HUES64 (cell line): Measurements from ENCODE around the gene MAST2.
"Not testable (repeated sequence)": the region's sequence is repeated elsewhere in the genome, so short reads cannot be mapped to it uniquely, and the experiment has no call there.

Source experiments
- H3K27ac ChIP-seq: 2 replicates; pipeline ENCODE4 v1.7.0; 2013; ENCODE audit warnings: low read depth, low read length, inconsistent platforms
- H3K27me3 ChIP-seq: 2 replicates; pipeline ENCODE4 v1.6.1; 2013; ENCODE audit warnings: mild to moderate bottlenecking, low read length; ENCODE audit not compliant: insufficient read depth
- H3K36me3 ChIP-seq: 2 replicates; pipeline ENCODE4 v1.6.1; 2013; ENCODE audit warnings: mild to moderate bottlenecking, low read length; ENCODE audit not compliant: insufficient read depth
- H3K4me1 ChIP-seq: 2 replicates; pipeline ENCODE4 v1.6.1; 2013; ENCODE audit warnings: mild to moderate bottlenecking, low read length, moderate library complexity; ENCODE audit not compliant: insufficient read depth
- H3K4me3 ChIP-seq: 2 replicates; pipeline ENCODE4 v1.5.1; 2013; ENCODE audit warnings: mild to moderate bottlenecking, low read length, moderate library complexity
- H3K9ac ChIP-seq: 2 replicates; pipeline ENCODE4 v1.6.1; 2013; ENCODE audit warnings: mild to moderate bottlenecking, low read depth, low read length
- H3K9me3 ChIP-seq: 2 replicates; pipeline ENCODE4 v1.6.1; 2013; ENCODE audit warnings: low read depth, low read length; ENCODE audit not compliant: insufficient read depth
- WGBS: fragments of 150-250, 120-280 bp; methylation state at CpG from one replicate; pipeline ENCODE4 v1.1.7; 2013; ENCODE audit warnings: missing lambda C conversion rate; 5-methylcytosine and 5-hydroxymethylcytosine counted together

The MAST2 gene

GRCh38 chr1:45792744-45793143 lies 10.7 kb upstream of the MAST2 start:
- Histone ChIP-seq H3K27ac (no peak overlapping the region), H3K27me3 (peaks cover 14% of the 10 kb centered on the region; the same call in 1 of the 2 replicates), H3K36me3 (no peaks in the 10 kb centered on the region), H3K4me3 (no peak overlapping the region), H3K9me3 (no peaks in the 10 kb centered on the region), H3K9ac (no peak overlapping the region), H3K4me1 (no peaks in the 10 kb centered on the region)
- WGBS = 91% methylated on average over 4 of the region's 4 CpGs

DNA sequence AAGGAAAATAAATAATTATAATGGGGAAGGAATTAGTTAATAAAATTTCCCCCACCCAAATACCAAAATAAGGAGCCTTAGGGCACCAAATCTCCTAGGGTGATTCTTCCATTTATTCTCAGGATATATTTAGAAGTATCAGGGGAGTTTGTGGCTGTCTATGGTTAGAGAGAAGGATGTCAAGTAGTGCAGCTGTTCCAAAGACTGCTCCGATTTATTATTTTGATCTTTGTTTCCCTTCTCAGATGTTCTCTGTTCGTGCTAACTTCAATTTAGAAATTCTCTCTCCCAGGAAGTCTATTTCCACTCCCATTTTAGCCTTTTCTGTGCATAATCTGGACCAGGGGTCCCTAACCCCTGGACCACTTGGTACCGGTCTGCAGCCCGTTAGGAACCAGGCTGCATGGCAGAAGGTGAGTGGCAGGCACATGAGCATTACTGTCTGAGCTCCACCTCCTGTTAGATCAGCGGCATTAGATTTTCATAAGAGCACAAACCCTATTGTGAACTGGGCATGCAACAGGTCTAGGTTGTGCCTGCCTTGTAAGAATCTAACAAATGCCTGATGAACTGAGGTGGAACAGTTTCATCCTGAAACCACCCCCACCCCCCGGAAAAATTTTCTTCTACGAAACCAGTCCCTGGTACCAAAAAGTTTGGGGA lies 9.3 kb upstream of the MAST2 start:
- H3K4me1 ChIP-seq = no peaks in the 10 kb centered on the region
- no peak overlapping the region for H3K9ac ChIP-seq
- no peak overlapping the region for H3K27ac ChIP-seq
- no peak overlapping the region for H3K4me3 ChIP-seq
- no peaks in the 10 kb centered on the region for H3K36me3 ChIP-seq
- WGBS = 91% methylated on average over 7 of the region's 7 CpGs
- H3K9me3 ChIP-seq = no peaks in the 10 kb centered on the region
- H3K27me3 ChIP-seq = peaks cover 24% of the 10 kb centered on the region; the same call in 1 of the 2 replicates

- no peaks in the 10 kb centered on the region for H3K36me3 ChIP-seq
- H3K27ac ChIP-seq = no peak overlapping the region
- peaks cover 40% of the 10 kb centered on the region; the same call in 1 of the 2 replicates for H3K27me3 ChIP-seq
- 86% methylated on average over 1 of the region's 2 CpGs for WGBS
- H3K4me3 ChIP-seq = no peak overlapping the region
- no peaks in the 10 kb centered on the region for H3K9me3 ChIP-seq
- H3K9ac ChIP-seq = no peak overlapping the region
- no peaks in the 10 kb centered on the region for H3K4me1 ChIP-seq
These were observed 7.0 kb upstream of the MAST2 start for GRCh38 chr1:45796381-45796780.

GRCh38 chr1:45796946-45797345 lies 6.5 kb upstream of the MAST2 start:
- Histone ChIP-seq H3K36me3 (no peaks in the 10 kb centered on the region), H3K4me1 (no peaks in the 10 kb centered on the region), H3K9me3 (no peaks in the 10 kb centered on the region), H3K4me3 (no peak overlapping the region), H3K27me3 (peaks cover 42% of the 10 kb centered on the region; the same call in 1 of the 2 replicates), H3K27ac (no peak overlapping the region), H3K9ac (no peak overlapping the region)
- 79% methylated on average over 9 of the region's 9 CpGs for WGBS

GRCh38 chr1:45800899-45801298 lies 2.5 kb upstream of the MAST2 start:
- Histone ChIP-seq H3K4me1 (peaks cover 14% of the 10 kb centered on the region), H3K36me3 (peaks cover under 1% of the 10 kb centered on the region; the same call in 1 of the 2 replicates), H3K27me3 (peaks cover 40% of the 10 kb centered on the region; the same call in 1 of the 2 replicates), H3K9ac (no peak overlapping the region), H3K4me3 (no peak overlapping the region), H3K9me3 (no peaks in the 10 kb centered on the region), H3K27ac (no peak overlapping the region)
- 92% methylated on average over 4 of the region's 4 CpGs for WGBS

- WGBS = 56% methylated on average over 11 of the region's 11 CpGs
- Histone ChIP-seq H3K27ac (peak overlapping the region; percentile 36; the same call in 1 of the 2 replicates), H3K27me3 (peaks cover 37% of the 10 kb centered on the region; the same call in 1 of the 2 replicates), H3K36me3 (peaks cover 16% of the 10 kb centered on the region; the same call in 1 of the 2 replicates), H3K9ac (peak overlapping the region; percentile 66; the same call in 1 of the 2 replicates), H3K4me3 (peak overlapping the region; percentile 76), H3K9me3 (no peaks in the 10 kb centered on the region), H3K4me1 (peaks cover 14% of the 10 kb centered on the region)
These were observed 791 bp upstream of the MAST2 start for GRCh38 chr1:45802343-45803298.

- WGBS = under 1% methylated on average over 34 of the region's 60 CpGs
- Histone ChIP-seq H3K4me1 (peaks cover 14% of the 10 kb centered on the region), H3K36me3 (peaks cover 26% of the 10 kb centered on the region), H3K4me3 (peak overlapping the region; percentile 76), H3K27me3 (peaks cover 26% of the 10 kb centered on the region; the same call in 1 of the 2 replicates), H3K27ac (peak overlapping the region; percentile 66; the same call in 1 of the 2 replicates), H3K9ac (peak overlapping the region; percentile 82)
- H3K9me3 ChIP-seq = not testable (repeated sequence)
These were observed 613 bp downstream of the MAST2 start for GRCh38 chr1:45803781-45804668.

DNA sequence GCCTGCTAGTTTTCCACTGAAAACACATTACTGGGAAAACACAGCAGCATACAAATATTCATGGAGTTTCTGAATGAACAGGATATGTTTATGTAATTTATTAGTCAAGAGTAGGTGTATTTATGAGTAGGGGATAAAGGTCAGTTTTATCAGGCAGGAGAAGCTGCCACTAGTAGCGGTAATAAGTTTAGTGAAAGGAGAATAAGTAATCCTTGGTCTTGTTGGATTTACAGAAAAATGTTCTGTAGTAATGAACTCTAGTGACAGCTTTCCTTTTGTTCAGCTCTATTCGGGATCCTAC lies 1.2 kb downstream of the MAST2 start:
- Histone ChIP-seq H3K9ac (peak overlapping the region; percentile 69; the same call in 1 of the 2 replicates), H3K4me3 (peak overlapping the region; percentile 76), H3K4me1 (peaks cover 14% of the 10 kb centered on the region), H3K27ac (no peak overlapping the region), H3K9me3 (no peaks in the 10 kb centered on the region), H3K27me3 (peaks cover 22% of the 10 kb centered on the region; the same call in 1 of the 2 replicates), H3K36me3 (peaks cover 28% of the 10 kb centered on the region)
- WGBS = 35% methylated on average over 2 of the region's 2 CpGs

DNA sequence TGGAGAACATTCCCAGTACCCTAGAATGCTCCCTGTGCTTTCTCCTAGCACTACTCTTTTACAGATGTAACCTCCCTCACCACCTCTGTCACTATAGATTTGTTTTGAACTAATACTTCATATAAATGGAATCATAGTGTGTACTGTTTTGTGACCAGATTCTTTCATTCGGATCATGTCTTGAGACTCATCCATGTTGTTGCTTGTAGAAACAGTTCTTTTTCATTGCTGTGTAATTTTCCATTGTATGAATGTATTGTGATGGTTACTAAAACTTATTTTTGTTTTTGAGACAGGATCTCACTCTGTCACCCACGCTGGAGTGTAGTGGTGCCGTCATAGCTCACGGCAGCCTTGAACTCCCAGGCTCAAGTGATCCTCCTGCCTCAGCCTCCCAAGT lies 2.7 kb downstream of the MAST2 start:
- Histone ChIP-seq H3K36me3 (peaks cover 29% of the 10 kb centered on the region), H3K9ac (no peak overlapping the region), H3K27me3 (peaks cover 11% of the 10 kb centered on the region; the same call in 1 of the 2 replicates), H3K4me1 (peaks cover 14% of the 10 kb centered on the region), H3K4me3 (no peak overlapping the region), H3K27ac (no peak overlapping the region), H3K9me3 (no peaks in the 10 kb centered on the region)
- WGBS = 97% methylated on average over 4 of the region's 4 CpGs

DNA sequence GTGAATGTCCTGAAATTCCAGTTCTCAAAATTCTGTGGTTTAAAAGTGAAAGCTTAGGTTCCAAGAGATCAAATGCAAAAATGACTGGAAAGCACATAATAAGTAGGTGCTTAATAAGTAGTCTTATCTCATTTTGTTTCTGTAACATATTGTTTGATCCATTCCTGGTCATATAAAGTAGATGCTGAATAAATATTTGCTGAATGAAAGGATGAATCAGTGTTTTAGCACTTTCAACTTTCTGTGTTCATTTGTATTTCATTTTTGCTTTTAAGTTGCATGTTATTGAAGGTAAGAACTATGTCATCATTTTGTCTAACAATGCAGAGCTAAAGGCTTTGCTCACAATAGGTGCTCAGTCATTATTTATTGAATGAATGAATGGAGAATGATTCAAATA lies 6.3 kb downstream of the MAST2 start:
- no peaks in the 10 kb centered on the region; the same call in 1 of the 2 replicates for H3K27me3 ChIP-seq
- no peaks in the 10 kb centered on the region for H3K9me3 ChIP-seq
- no peak overlapping the region for H3K27ac ChIP-seq
- peaks cover under 1% of the 10 kb centered on the region; the same call in 1 of the 2 replicates for H3K4me1 ChIP-seq
- H3K4me3 ChIP-seq = no peak overlapping the region
- peaks cover 43% of the 10 kb centered on the region for H3K36me3 ChIP-seq
- no peak overlapping the region for H3K9ac ChIP-seq
